Measurements from ENCODE around the gene TMEM30A.

GRCh38 chr6:75331151-75331550 is 46.6 kb upstream of the TMEM30A start:
- TF ChIP-seq CTCF (IDR thresholded peaks at IDR 0.05; ENCODE audit: borderline replicate concordance, extremely low read depth, low read length, poor library complexity, severe bottlenecking) (no peak), EZH2 (IDR thresholded peaks at IDR 0.05; ENCODE audit: borderline replicate concordance, low read depth, low read length, severe bottlenecking) (no peak)

All from DND-41 (cell line).